ENCODE data around the gene EBF3.

EBF3 gene

GRCh38 chr10:129880191-129880870 lies 83.7 kb downstream of the EBF3 start:
- Histone ChIP-seq H3K9me3 (no peaks in the 10 kb centered on the region), H3K4me1 (no peaks in the 10 kb centered on the region), H3K4me3 (no peak overlapping the region), H3K27me3 (no peaks in the 10 kb centered on the region), H3K27ac (no peak overlapping the region), H3K36me3 (no peaks in the 10 kb centered on the region)
- no peak for TF ChIP-seq CTCF (IDR thresholded peaks at IDR 0.05)
- intact Hi-C loops (cut with DNase I; ENCODE audit: low total_unique reads): no loop called here
- DNase-seq: no peak

- Histone ChIP-seq H3K4me3 (no peak overlapping the region), H3K36me3 (no peaks in the 10 kb centered on the region), H3K9me3 (no peaks in the 10 kb centered on the region), H3K27me3 (no peaks in the 10 kb centered on the region), H3K27ac (no peak overlapping the region), H3K4me1 (no peaks in the 10 kb centered on the region)
- intact Hi-C loops (cut with DNase I; ENCODE audit: low total_unique reads): no loop called here
- no peak for TF ChIP-seq CTCF (IDR thresholded peaks at IDR 0.05)
- no peak for DNase-seq
These were observed 84.4 kb downstream of the EBF3 start for GRCh38 chr10:129879655-129880054.

GRCh38 chr10:129878835-129879234 lies 85.2 kb downstream of the EBF3 start:
- no peak for DNase-seq
- no peaks in the 10 kb centered on the region for H3K36me3 ChIP-seq
- H3K9me3 ChIP-seq: no peaks in the 10 kb centered on the region
- no peak for TF ChIP-seq CTCF (IDR thresholded peaks at IDR 0.05)
- H3K27ac ChIP-seq: no peak overlapping the region
- H3K4me3 ChIP-seq: no peak overlapping the region
- no peaks in the 10 kb centered on the region for H3K4me1 ChIP-seq
- H3K27me3 ChIP-seq: no peaks in the 10 kb centered on the region
- intact Hi-C loops (cut with DNase I; ENCODE audit: low total_unique reads): no loop called here

GRCh38 chr10:129877773-129878371 lies 86.2 kb downstream of the EBF3 start:
- Histone ChIP-seq H3K36me3 (no peaks in the 10 kb centered on the region), H3K27ac (no peak overlapping the region), H3K27me3 (no peaks in the 10 kb centered on the region), H3K9me3 (no peaks in the 10 kb centered on the region), H3K4me1 (no peaks in the 10 kb centered on the region), H3K4me3 (no peak overlapping the region)
- intact Hi-C loops (cut with DNase I; ENCODE audit: low total_unique reads): no loop called here
- TF ChIP-seq CTCF (IDR thresholded peaks at IDR 0.05): peak; percentile 7 to 9
- DNase-seq: no peak

GRCh38 chr10:129876838-129877237 lies 87.2 kb downstream of the EBF3 start:
- Histone ChIP-seq H3K27me3 (no peaks in the 10 kb centered on the region), H3K9me3 (no peaks in the 10 kb centered on the region), H3K36me3 (no peaks in the 10 kb centered on the region), H3K4me1 (no peaks in the 10 kb centered on the region), H3K27ac (no peak overlapping the region), H3K4me3 (no peak overlapping the region)
- intact Hi-C loops (cut with DNase I; ENCODE audit: low total_unique reads): no loop called here
- no peak for DNase-seq
- no peak for TF ChIP-seq CTCF (IDR thresholded peaks at IDR 0.05)

Measured in tibial artery (tissue), 4 donors.